CD14-positive monocyte (primary cell): ENCODE data around the gene PLPPR3. TPM values are rescaled to one million over a fixed set of nuclear protein-coding genes. Genes with fewer than 3 reads are reported as not detected.

Experiments
- DNase-seq, 3 donors: peaks; one replicate each; pipeline ENCODE4 v3.0.0-alpha.2; 2011 to 2022
- H2AFZ ChIP-seq: 2 replicates; pipeline ENCODE4 v1.6.0; 2012; ENCODE audit warnings: mild to moderate bottlenecking, low read depth, low read length, inconsistent platforms; ENCODE audit not compliant: insufficient read depth, poor library complexity, severe bottlenecking
- H3K27ac ChIP-seq, 2 donors: 1 replicate in 1 of 2; 2 replicates in 1 of 2; pipeline ENCODE4 v1.5.1; 2012 to 2013; ENCODE audit warnings: low read length in 2 of 2, control low read depth in 1 of 2, inconsistent platforms in 1 of 2, low read depth in 1 of 2, mild to moderate bottlenecking in 1 of 2
- H3K27me3 ChIP-seq, 2 donors: one replicate each; pipeline versions ENCODE4 v1.6.0 to v1.6.1; 2011 to 2013; ENCODE audit warnings: low read length in 2 of 2; ENCODE audit not compliant: control insufficient read depth in 2 of 2, insufficient read depth in 2 of 2
- H3K36me3 ChIP-seq, 2 donors: replicated peaks in 1 of 2; 1 replicate in 1 of 2; 2 replicates in 1 of 2; pipeline versions ENCODE4 v1.5.1 to v1.6.1; 2012 to 2013; ENCODE audit warnings: low read length in 2 of 2, control low read depth in 1 of 2, inconsistent platforms in 1 of 2, mild to moderate bottlenecking in 1 of 2; ENCODE audit not compliant: insufficient read depth in 2 of 2, control insufficient read depth in 1 of 2
- H3K4me1 ChIP-seq, 2 donors: 1 replicate in 1 of 2; 2 replicates in 1 of 2; pipeline versions ENCODE4 v1.5.1 to v1.6.1; 2012 to 2013; ENCODE audit warnings: low read length in 2 of 2, control low read depth in 1 of 2, inconsistent platforms in 1 of 2, mild to moderate bottlenecking in 1 of 2, moderate library complexity in 1 of 2; ENCODE audit not compliant: insufficient read depth in 2 of 2, control insufficient read depth in 1 of 2
- H3K4me2 ChIP-seq: replicated peaks from 2 replicates; pipeline ENCODE3; 2012; ENCODE audit warnings: low read length, moderate library complexity, mild to moderate bottlenecking; ENCODE audit not compliant: poor library complexity, severe bottlenecking; ENCODE audit errors: extremely low read depth
- H3K4me3 ChIP-seq, 3 experiments: fragments of 200-600 bp in 1 of 3; sonication (generic) in 1 of 3; replicated peaks in 1 of 3; 1 replicate in 2 of 3; 2 replicates in 1 of 3; pipeline ENCODE4 v1.5.1; 2011 to 2013; ENCODE audit warnings: low read length in 3 of 3, mild to moderate bottlenecking in 3 of 3, control low read depth in 2 of 3, low read depth in 2 of 3, inconsistent platforms in 1 of 3, moderate library complexity in 1 of 3
- H3K79me2 ChIP-seq: 2 replicates; pipeline ENCODE4 v1.6.0; 2012; ENCODE audit warnings: mild to moderate bottlenecking, control low read depth, inconsistent platforms, low read length, moderate library complexity; ENCODE audit not compliant: insufficient read depth
- H3K9ac ChIP-seq: 2 replicates; pipeline ENCODE4 v1.6.0; 2017; ENCODE audit warnings: low read length, mild to moderate bottlenecking; ENCODE audit not compliant: insufficient read depth, poor library complexity, severe bottlenecking
- H3K9me3 ChIP-seq, 2 donors: replicated peaks in 1 of 2; 1 replicate in 1 of 2; 2 replicates in 1 of 2; pipeline versions ENCODE4 v1.5.1 to v1.6.1; 2012 to 2013; ENCODE audit warnings: low read length in 2 of 2, control low read depth in 1 of 2; ENCODE audit not compliant: control insufficient read depth in 1 of 2, insufficient read depth in 1 of 2
- H4K20me1 ChIP-seq: 2 replicates; pipeline ENCODE4 v1.6.0; 2012; ENCODE audit warnings: mild to moderate bottlenecking, low read length, control low read depth, moderate library complexity; ENCODE audit not compliant: insufficient read depth
- H3K27ac Mint-ChIP-seq, 7 donors: one replicate each; pipeline ENCODE4 v1.8.0; 2020; ENCODE audit warnings: mild to moderate bottlenecking in 7 of 7, mixed read lengths in 7 of 7, moderate library complexity in 6 of 7, inconsistent platforms in 2 of 7
- H3K27me3 Mint-ChIP-seq, 3 donors: one replicate each; pipeline ENCODE4 v1.8.0; 2021 to 2022; ENCODE audit warnings: low read depth in 3 of 3, mild to moderate bottlenecking in 3 of 3, mixed read lengths in 3 of 3, moderate library complexity in 3 of 3, inconsistent platforms in 1 of 3
- H3K36me3 Mint-ChIP-seq, 2 donors: one replicate each; pipeline ENCODE4 v1.8.0; 2020; ENCODE audit warnings: mixed read lengths in 2 of 2, inconsistent platforms in 1 of 2, mild to moderate bottlenecking in 1 of 2
- H3K4me1 Mint-ChIP-seq: one replicate; pipeline ENCODE4 v1.8.0; 2020; ENCODE audit warnings: mild to moderate bottlenecking, mixed read lengths
- H3K4me3 Mint-ChIP-seq, 2 donors: one replicate each; pipeline ENCODE4 v1.8.0; 2020; ENCODE audit warnings: mild to moderate bottlenecking in 2 of 2, mixed read lengths in 2 of 2, moderate library complexity in 1 of 2
- H3K9me3 Mint-ChIP-seq, 7 donors: one replicate each; pipeline ENCODE4 v1.8.0; 2020 to 2022; ENCODE audit warnings: mixed read lengths in 7 of 7, mild to moderate bottlenecking in 6 of 7, moderate library complexity in 6 of 7, inconsistent platforms in 2 of 7
- CTCF ChIP-seq: fragments of 200-600 bp; IDR thresholded peaks from one replicate; pipeline ENCODE4 v1.8.0; 2022; ENCODE audit warnings: antibody characterized with exemption, mild to moderate bottlenecking
- whole genome bisulfite sequencing: methylation state at CpG from one replicate; pipeline ENCODE4 v1.1.5; 2013; ENCODE audit warnings: missing lambda C conversion rate; ENCODE audit not compliant: insufficient coverage; 5-methylcytosine and 5-hydroxymethylcytosine counted together
- intact Hi-C, 2 donors: fragments of 100-400 bp; cut with micrococcal nuclease; formaldehyde crosslinking; loops; one replicate each; pipeline versions ENCODE4 v1.15.0 to v1.15.1; 2023
- polyA plus RNA-seq, 3 donors: library from polyadenylated mRNA; depleted of rRNA in 1 of 3; unstranded in 2 of 3; stranded (reverse) in 1 of 3; fragments of 300-500 nt in 2 of 3; fragments of >200 nt in 1 of 3; fragmentation: Illumina TruSeq in 2 of 3; gene quantifications; 1 replicate in 2 of 3; 2 replicates in 1 of 3; pipeline ENCODE4 v1.2.3, GENCODE V29; 2012 to 2021

PLPPR3 gene
- polyA plus RNA-seq, 3 donors, result 1.2 TPM; not detected in 2

- no peak for TF ChIP-seq CTCF
- Histone ChIP-seq H3K4me2 (no peak overlapping the region), H3K27me3 (peaks cover 0 to 11% of the 10 kb centered on the region in 2 donors), H3K27ac (no peak overlapping the region), H3K79me2 (no peaks in the 10 kb centered on the region), H3K36me3 (peaks cover 10 to 18% of the 10 kb centered on the region in 2 donors), H4K20me1 (peaks cover 72% of the 10 kb centered on the region), H3K4me3 (no peak overlapping the region), H3K4me1 (peaks cover 24 to 25% of the 10 kb centered on the region in 2 donors), H3K9ac (no peak overlapping the region), H2AFZ (no peak overlapping the region), H3K9me3 (no peaks in the 10 kb centered on the region)
- Mint-ChIP-seq H3K27me3 (peaks cover 0 to 5% (median 2%) of the 10 kb centered on the region in 3 donors), H3K9me3 (peaks cover 0 to 2% (median 0%) of the 10 kb centered on the region in 7 donors), H3K4me3 (no peak overlapping the region), H3K27ac (no peak overlapping the region), H3K4me1 (peaks cover 19% of the 10 kb centered on the region), H3K36me3 (peaks cover 29 to 44% of the 10 kb centered on the region in 2 donors)
- DNase-seq, result no peak
- WGBS, result 91% methylated on average over 16 of the region's 16 CpGs
- intact Hi-C loops, result loop anchor here in 1 of 2 donors (10.0 kb wide), 1 partner anchor 377 kb away; the partner anchor contains the start of genes ATP5F1D and MIDN
Observed at GRCh38 chr19:867301-867793, 45.6 kb upstream of the PLPPR3 start.

GRCh38 chr19:866769-867300 lies 45.1 kb upstream of the PLPPR3 start:
- H3K4me1 Mint-ChIP-seq, result peaks cover 18% of the 10 kb centered on the region
- H3K4me2 ChIP-seq, result no peak overlapping the region
- H4K20me1 ChIP-seq, result peaks cover 77% of the 10 kb centered on the region
- H3K36me3 Mint-ChIP-seq, result peaks cover 29 to 44% of the 10 kb centered on the region in 2 donors
- peaks cover 20 to 25% of the 10 kb centered on the region in 2 donors for H3K4me1 ChIP-seq
- no peak overlapping the region for H3K27ac Mint-ChIP-seq
- H3K9me3 Mint-ChIP-seq, result peaks cover 0 to 2% (median 0%) of the 10 kb centered on the region in 7 donors
- no peaks in the 10 kb centered on the region for H3K79me2 ChIP-seq
- H3K4me3 ChIP-seq, result no peak overlapping the region
- no peak overlapping the region for H2AFZ ChIP-seq
- H3K9ac ChIP-seq, result no peak overlapping the region
- no peak overlapping the region for H3K27ac ChIP-seq
- TF ChIP-seq CTCF, result no peak
- 97% methylated on average over 7 of the region's 38 CpGs for WGBS
- H3K27me3 Mint-ChIP-seq, result peaks cover 0 to 5% (median 2%) of the 10 kb centered on the region in 3 donors
- no peaks in the 10 kb centered on the region for H3K9me3 ChIP-seq
- H3K4me3 Mint-ChIP-seq, result no peak overlapping the region
- no peak for DNase-seq
- H3K36me3 ChIP-seq, result peaks cover 10 to 18% of the 10 kb centered on the region in 2 donors
- peaks cover 0 to 11% of the 10 kb centered on the region in 2 donors for H3K27me3 ChIP-seq
- intact Hi-C loops, result loop anchor here in 1 of 2 donors (10.0 kb wide), 1 partner anchor 378 kb away; the partner anchor contains the start of genes ATP5F1D and MIDN
